GM23338 (cell line): ENCODE data around the gene RNASE8. TPM values are rescaled to one million over a fixed set of nuclear protein-coding genes. Genes with fewer than 3 reads are reported as not detected.
A peak's percentile ranks its signal among the peaks of the same experiment; 100 is the strongest.

Source experiments
- ATAC-seq: fragments of 200-7000 bp; cut with Tn5 transposase; 3 replicates; pipeline ENCODE4 v1.9.1; 2020
- DNase-seq: peaks from one replicate; pipeline ENCODE4 v3.0.0-alpha.2; 2015; ENCODE audit warnings: low spot score
- H2AFZ ChIP-seq: fragments of 200-600 bp; sonication (generic); 2 replicates; pipeline ENCODE4 v1.8.0; 2016; ENCODE audit warnings: antibody characterized with exemption, mild to moderate bottlenecking, moderate library complexity
- H3F3A ChIP-seq: fragments of 200-600 bp; sonication (generic); replicated peaks from 2 replicates; pipeline ENCODE4 v1.8.0; 2017; ENCODE audit warnings: antibody characterized with exemption, mixed run types, low read depth
- H3K27ac ChIP-seq: fragments of 200-600 bp; sonication (generic); 2 replicates; pipeline ENCODE4 v1.6.1; 2016; ENCODE audit warnings: low read depth
- H3K27me3 ChIP-seq: fragments of 200-600 bp; sonication (generic); 2 replicates; pipeline ENCODE4 v1.8.0; 2016; ENCODE audit warnings: mild to moderate bottlenecking, mixed run types, moderate library complexity; ENCODE audit not compliant: insufficient read depth
- H3K36me3 ChIP-seq: fragments of 200-600 bp; sonication (generic); 2 replicates; pipeline ENCODE4 v1.8.0; 2016; ENCODE audit warnings: mild to moderate bottlenecking; ENCODE audit not compliant: insufficient read depth
- H3K4me1 ChIP-seq: fragments of 200-600 bp; sonication (generic); 2 replicates; pipeline ENCODE4 v1.8.0; 2016; ENCODE audit warnings: mild to moderate bottlenecking, moderate library complexity; ENCODE audit not compliant: insufficient read depth
- H3K4me2 ChIP-seq: fragments of 200-600 bp; sonication (generic); 2 replicates; pipeline ENCODE4 v1.7.1; 2017; ENCODE audit warnings: mixed run types
- H3K4me3 ChIP-seq: fragments of 200-600 bp; sonication (generic); 2 replicates; pipeline ENCODE4 v1.6.1; 2016; ENCODE audit warnings: mixed run types
- H3K79me2 ChIP-seq: fragments of 200-600 bp; sonication (generic); replicated peaks from 2 replicates; pipeline ENCODE4 v1.8.0; 2017; ENCODE audit warnings: mild to moderate bottlenecking; ENCODE audit not compliant: insufficient read depth
- H3K9me2 ChIP-seq: fragments of 200-600 bp; sonication (generic); 2 replicates; pipeline ENCODE4 v1.8.0; 2017; ENCODE audit not compliant: insufficient read depth
- H4K20me1 ChIP-seq: fragments of 200-600 bp; sonication (generic); replicated peaks from 2 replicates; pipeline ENCODE4 v1.8.0; 2017; ENCODE audit warnings: mild to moderate bottlenecking; ENCODE audit not compliant: insufficient read depth
- H3K27ac Mint-ChIP-seq: 2 replicates; pipeline ENCODE4 v1.8.0; 2020; ENCODE audit warnings: inconsistent platforms, mild to moderate bottlenecking, moderate library complexity, mixed read lengths
- H3K27me3 Mint-ChIP-seq: 3 replicates; pipeline ENCODE4 v1.8.0; 2022; ENCODE audit warnings: low read depth, mild to moderate bottlenecking, moderate library complexity, mixed read lengths, inconsistent platforms; ENCODE audit not compliant: insufficient read depth, poor library complexity
- H3K36me3 Mint-ChIP-seq: 3 replicates; pipeline ENCODE4 v1.8.0; 2021; ENCODE audit warnings: low read depth, mild to moderate bottlenecking, inconsistent platforms, moderate library complexity, mixed read lengths
- H3K4me1 Mint-ChIP-seq: 3 replicates; pipeline ENCODE4 v1.8.0; 2020; ENCODE audit warnings: mild to moderate bottlenecking, inconsistent platforms, mixed read lengths
- H3K4me3 Mint-ChIP-seq: 3 replicates; pipeline ENCODE4 v1.8.0; 2021; ENCODE audit warnings: moderate library complexity, mild to moderate bottlenecking, inconsistent platforms, mixed read lengths
- H3K9me3 Mint-ChIP-seq: 3 replicates; pipeline ENCODE4 v1.8.0; 2020; ENCODE audit warnings: moderate library complexity, mild to moderate bottlenecking, inconsistent platforms, mixed read lengths
- CREB1 ChIP-seq: fragments of 250-450 bp; sonication (Bioruptor Pico); IDR thresholded peaks from 2 replicates; pipeline ENCODE4 v1.5.0; 2020; ENCODE audit warnings: low read depth, mild to moderate bottlenecking, moderate library complexity
- CTCF ChIP-seq, 2 experiments: fragments of 200-600 bp in 1 of 2; sonication (generic) in 1 of 2; conservative IDR thresholded peaks; 2 replicates each; pipeline versions ENCODE4 v1.5.1 to v1.6.1; 2016 to 2017; ENCODE audit warnings: antibody characterized with exemption in 2 of 2, low read depth in 2 of 2, mild to moderate bottlenecking in 2 of 2, moderate library complexity in 1 of 2
- ETS1 ChIP-seq: IDR thresholded peaks from 2 replicates; pipeline ENCODE4 v1.6.1; 2016; ENCODE audit warnings: antibody characterized with exemption
- EZH2 ChIP-seq: fragments of 200-600 bp; sonication (generic); IDR thresholded peaks from one replicate; pipeline ENCODE4 v1.8.0; 2017; ENCODE audit warnings: antibody characterized with exemption, mild to moderate bottlenecking, low read depth; ENCODE audit not compliant: unreplicated experiment
- JUNB ChIP-seq: IDR thresholded peaks from one replicate; pipeline ENCODE4 v1.6.1; 2016; ENCODE audit warnings: antibody characterized with exemption; ENCODE audit not compliant: unreplicated experiment
- NANOG ChIP-seq: IDR thresholded peaks from 2 replicates; pipeline ENCODE4 v1.6.1; 2016; ENCODE audit warnings: antibody characterized with exemption, borderline replicate concordance
- POLR2AphosphoS5 ChIP-seq: IDR thresholded peaks from 2 replicates; pipeline ENCODE4 v1.6.1; 2016; ENCODE audit warnings: antibody characterized with exemption, low read depth
- REST ChIP-seq: IDR thresholded peaks from one replicate; pipeline ENCODE4 v1.6.1; 2018; ENCODE audit warnings: antibody characterized with exemption; ENCODE audit not compliant: unreplicated experiment
- ZNF331 ChIP-seq: fragments of 250-450 bp; sonication (Bioruptor Pico); IDR thresholded peaks from 2 replicates; pipeline ENCODE4 v1.5.0; 2020; ENCODE audit warnings: low read depth, mild to moderate bottlenecking, moderate library complexity
- ZNF462 ChIP-seq: fragments of 250-450 bp; sonication (Bioruptor Pico); IDR thresholded peaks from 2 replicates; pipeline ENCODE4 v1.5.0; 2020; ENCODE audit warnings: mild to moderate bottlenecking, moderate library complexity
- polyA plus RNA-seq: library from polyadenylated mRNA; unstranded; fragments of >200 nt; fragmentation: Nextera tagmentation; extraction: Ambion mirVana; gene quantifications from 2 replicates; pipeline ENCODE4 v1.2.1, GENCODE V29; 2016
- total RNA-seq: library from RNA; depleted of rRNA; stranded (reverse); fragments of >200 nt; shearing (Covaris generic); gene quantifications from 2 replicates; pipeline ENCODE4 v1.2.3, GENCODE V29; 2014

RNASE8 gene
- total and polyA plus RNA-seq, 2 experiments from 2014 or later: not detected

GRCh38 chr14:21105095-21105494 is 47.5 kb downstream of the RNASE8 start:
- Mint-ChIP-seq H3K36me3 (no peaks in the 10 kb centered on the region), H3K4me1 (peaks cover 77% of the 10 kb centered on the region), H3K27ac (no peak overlapping the region), H3K27me3 (peaks cover 4% of the 10 kb centered on the region), H3K4me3 (peak overlapping the region; percentile 91), H3K9me3 (no peaks in the 10 kb centered on the region; the same call in 2 of the 3 replicates)
- Histone ChIP-seq H2AFZ (no peak overlapping the region), H3K79me2 (peaks cover 10% of the 10 kb centered on the region), H3K9me2 (no peaks in the 10 kb centered on the region), H3K27me3 (no peaks in the 10 kb centered on the region), H3K36me3 (no peaks in the 10 kb centered on the region), H3K27ac (no peak overlapping the region), H3K4me3 (peak overlapping the region; percentile 90; the same call in 1 of the 2 replicates), H3K4me1 (peaks cover 36% of the 10 kb centered on the region), H3F3A (no peaks in the 10 kb centered on the region; the same call in none of the 2 replicates), H4K20me1 (no peaks in the 10 kb centered on the region), H3K4me2 (peak overlapping the region; percentile 97)
- DNase-seq: no peak
- no peak for ATAC-seq
- TF ChIP-seq JUNB (no peak), CTCF (conservative IDR thresholded peaks at IDR 0.05; ENCODE audit: low read depth in 2 of 2) (no peak), EZH2 (no peak), ETS1 (no peak), REST (no peak), POLR2AphosphoS5 (no peak), CREB1 (CRISPR knock-in tag) (no peak), ZNF462 (CRISPR knock-in tag) (no peak), NANOG (no peak), ZNF331 (no peak)
